Erythroblast (primary cell): ENCODE measurements around the gene ZBTB20.

Experiments used
- GATA1 ChIP-seq: IDR thresholded peaks from 2 replicates; pipeline ENCODE4 v1.6.1; 2011; ENCODE audit warnings: low read depth, mild to moderate bottlenecking, control low read depth, low read length, moderate library complexity
- POLR2A ChIP-seq: IDR thresholded peaks from 2 replicates; pipeline ENCODE4 v1.6.1; 2011; ENCODE audit warnings: mild to moderate bottlenecking, low read length

DNA sequence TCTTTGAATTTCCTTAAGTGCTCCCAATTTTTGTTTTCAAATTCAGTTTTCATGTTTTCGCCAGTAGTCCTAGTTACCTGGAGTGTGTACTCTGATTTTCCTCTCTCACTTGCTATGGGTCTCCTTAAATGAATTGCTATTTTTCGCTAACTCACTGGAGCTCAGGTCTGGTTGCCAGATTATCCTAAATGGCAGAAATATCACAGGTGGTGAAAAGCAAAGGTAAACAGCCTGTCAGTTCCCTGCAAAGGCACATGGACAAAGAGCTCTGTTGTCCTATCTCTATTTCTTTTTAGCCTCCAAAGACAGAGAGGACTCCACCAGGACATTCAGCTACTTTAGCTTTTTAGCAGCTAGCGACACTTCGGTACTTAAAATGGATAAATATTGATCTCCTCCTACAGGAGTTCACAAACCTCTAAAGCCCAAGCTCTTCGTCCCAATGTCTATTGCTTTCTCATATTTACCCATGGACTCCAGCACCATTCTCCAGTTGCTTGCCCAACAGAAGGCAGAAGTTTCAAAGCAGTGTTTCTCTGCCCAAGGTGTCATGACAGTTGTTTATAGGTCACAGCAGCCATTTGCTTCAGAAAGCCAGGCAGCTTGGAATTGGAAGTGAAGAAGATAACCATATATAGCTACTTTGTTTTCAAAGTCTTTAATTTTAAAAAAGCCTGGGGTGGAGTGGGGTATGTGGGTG, 12.3 kb downstream of the ZBTB20 start:
- TF ChIP-seq GATA1, result no peak
- no peak for TF ChIP-seq POLR2A
